ENCODE data around the gene GNG11. TPM values are rescaled to one million over a fixed set of nuclear protein-coding genes. Genes with fewer than 3 reads are reported as not detected.
A peak's percentile ranks its signal among the peaks of the same experiment; 100 is the strongest.

GNG11 gene
- polyA plus RNA-seq, 2 of the 4 experiments (the other 2 are of a cell fraction), result 31.1 to 33.4 TPM

GRCh38 chr7:93902777-93903423 is 18.6 kb upstream of the GNG11 start (continued):
- TF ChIP-seq RAD21 (conservative IDR thresholded peaks at IDR 0.05 in 1 of 2, IDR thresholded peaks at IDR 0.05 in 1 of 2) (peak; percentile 74 to 79), BHLHE40 (IDR thresholded peaks at IDR 0.05; ENCODE audit: low read depth, low read length) (no peak), ATOH8 (CRISPR knock-in tag; IDR thresholded peaks at IDR 0.05; ENCODE audit: low read depth) (no peak), JUN (IDR thresholded peaks at IDR 0.05) (no peak), RCOR1 (IDR thresholded peaks at IDR 0.05; ENCODE audit: low read depth, low read length) (no peak), HDAC2 (IDR thresholded peaks at IDR 0.05) (no peak), EHMT2 (IDR thresholded peaks at IDR 0.05; ENCODE audit: low read depth) (no peak), HOXB13 (CRISPR knock-in tag; IDR thresholded peaks at IDR 0.05; ENCODE audit: low read depth) (no peak), CBX8 (IDR thresholded peaks at IDR 0.05) (no peak), GATA3 (IDR thresholded peaks at IDR 0.05; ENCODE audit: borderline replicate concordance) (no peak)

GRCh38 chr7:93906267-93906666 is 15.3 kb upstream of the GNG11 start, which contains the start of gene GNGT1:
Gene GNGT1 (plus strand): TSS chr7:93906567. CDS start chr7:93906747, 180 bp downstream.
- ATAC-seq, result no peak
- no peak for DNase-seq (ENCODE audit: low read depth in 1 of 2, low spot score in 1 of 2)
- peak within 1 kb of the TSS; percentile 3 to 57; a peak in 4 of 6 replicates for H3K27ac ChIP-seq
- TF ChIP-seq MYC (IDR thresholded peaks at IDR 0.05; ENCODE audit: borderline replicate concordance, low read length), result no peak
- TF ChIP-seq BCL3 (IDR thresholded peaks at IDR 0.05), result no peak
- TF ChIP-seq POLR2A (IDR thresholded peaks at IDR 0.05; ENCODE audit: low read length), result no peak
- no peak for TF ChIP-seq CBX8 (IDR thresholded peaks at IDR 0.05)
- no peak for TF ChIP-seq HMGXB4 (CRISPR knock-in tag; IDR thresholded peaks at IDR 0.05; ENCODE audit: borderline replicate concordance)
- no peak for TF ChIP-seq JUN (IDR thresholded peaks at IDR 0.05)
- TF ChIP-seq ZNF302 (CRISPR knock-in tag; IDR thresholded peaks at IDR 0.05), result no peak
- no peak for TF ChIP-seq RARB (CRISPR knock-in tag; IDR thresholded peaks at IDR 0.05)
- no peak for TF ChIP-seq NPAS2 (CRISPR knock-in tag; IDR thresholded peaks at IDR 0.05; ENCODE audit: borderline replicate concordance)
- no peak for TF ChIP-seq NR3C1 (IDR thresholded peaks at IDR 0.05)
- no peak for TF ChIP-seq ESRRA (IDR thresholded peaks at IDR 0.05; ENCODE audit: borderline replicate concordance, low read length)
- no peak for TF ChIP-seq RNF2 (IDR thresholded peaks at IDR 0.05; ENCODE audit: borderline replicate concordance, low read depth)
- TF ChIP-seq RCOR1 (IDR thresholded peaks at IDR 0.05; ENCODE audit: low read depth, low read length), result no peak
- TF ChIP-seq EHMT2 (IDR thresholded peaks at IDR 0.05; ENCODE audit: low read depth), result no peak
- no peak for TF ChIP-seq HOXB13 (CRISPR knock-in tag; IDR thresholded peaks at IDR 0.05; ENCODE audit: low read depth)
- TF ChIP-seq FOSL2 (IDR thresholded peaks at IDR 0.05), result no peak
- no peak for TF ChIP-seq FOSL2 (CRISPR knock-in tag; IDR thresholded peaks at IDR 0.05)
- TF ChIP-seq HES2 (IDR thresholded peaks at IDR 0.05), result no peak
- TF ChIP-seq BHLHE40 (IDR thresholded peaks at IDR 0.05; ENCODE audit: low read depth, low read length), result no peak
- TF ChIP-seq FOSB (CRISPR knock-in tag; IDR thresholded peaks at IDR 0.05), result no peak
- POLR2A ChIA-PET, result no interaction called here
- no peaks in the 10 kb centered on the region for H3K9me3 ChIP-seq
- 79% methylated on average over 3 of the region's 3 CpGs for WGBS (ENCODE audit: missing lambda C conversion rate)
- CTCF ChIA-PET, result interaction anchor here (1.3 to 2.1 kb wide), 2 partner anchors 10 to 181 kb away, joined by 3 to 6 read pairs; no protein-coding TSS in a partner anchor
- no peak for FAIRE-seq
- no peak within 1 kb of the TSS for H3K4me3 ChIP-seq
- H3K4me1 ChIP-seq, result peaks cover 41% of the 10 kb centered on the region
- peak within 1 kb of the TSS; percentile 33; the same call in 2 of the 3 replicates for H3K4me2 ChIP-seq

Data from A549 (cell line).